ENCODE data around the gene GLCCI1. TPM values are rescaled to one million over a fixed set of nuclear protein-coding genes. Genes with fewer than 3 reads are reported as not detected.

GLCCI1 gene
- total and polyA plus RNA-seq, 4 donors = 1.4 to 5.9 (median 4.3) TPM

GRCh38 chr7:8133188-8133848 is 164.7 kb downstream of the GLCCI1 start:
- Histone ChIP-seq H3K4me3 (ENCODE audit: low read depth in 1 of 3, low read length in 3 of 3) (no peak overlapping the region), H3K36me3 (ENCODE audit: control insufficient read depth in 4 of 4, insufficient read depth in 3 of 4, low read depth in 1 of 4, low read length in 3 of 4) (no peaks in the 10 kb centered on the region), H3K27ac (ENCODE audit: low read depth in 1 of 2, low read length in 2 of 2) (no peak overlapping the region), H3K9ac (ENCODE audit: low read depth in 1 of 2, low read length in 2 of 2) (no peak overlapping the region), H3K9me3 (ENCODE audit: control insufficient read depth in 4 of 4, low read length in 3 of 4) (no peaks in the 10 kb centered on the region), H3K4me1 (ENCODE audit: control insufficient read depth in 4 of 4, insufficient read depth in 4 of 4, low read length in 3 of 4) (no peaks in the 10 kb centered on the region), H3K27me3 (ENCODE audit: control insufficient read depth in 4 of 4, insufficient read depth in 4 of 4, low read length in 3 of 4) (no peaks in the 10 kb centered on the region)
- no peak for DNase-seq (ENCODE audit: low spot score)
- 89% methylated on average over 2 of the region's 2 CpGs for WGBS
- TF ChIP-seq SP1 (IDR thresholded peaks at IDR 0.05) = no peak
- TF ChIP-seq CTCF (IDR thresholded peaks at IDR 0.05; ENCODE audit: low read depth, low read length, missing input control) = no peak
- TF ChIP-seq, protein P1, sequence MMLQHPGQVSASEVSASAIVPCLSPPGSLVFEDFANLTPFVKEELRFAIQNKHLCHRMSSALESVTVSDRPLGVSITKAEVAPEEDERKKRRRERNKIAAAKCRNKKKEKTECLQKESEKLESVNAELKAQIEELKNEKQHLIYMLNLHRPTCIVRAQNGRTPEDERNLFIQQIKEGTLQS (IDR thresholded peaks at IDR 0.05) = no peak
- TF ChIP-seq ZBTB33 (IDR thresholded peaks at IDR 0.05) = no peak
- no peak for TF ChIP-seq HNF4A (conservative IDR thresholded peaks at IDR 0.05)
- no peak for TF ChIP-seq RXRA (IDR thresholded peaks at IDR 0.05)
- no peak for TF ChIP-seq FOXA1 (IDR thresholded peaks at IDR 0.05)
- TF ChIP-seq TAF1 (conservative IDR thresholded peaks at IDR 0.05) = no peak
- TF ChIP-seq RAD21 (IDR thresholded peaks at IDR 0.05) = no peak
- TF ChIP-seq, protein P2, sequence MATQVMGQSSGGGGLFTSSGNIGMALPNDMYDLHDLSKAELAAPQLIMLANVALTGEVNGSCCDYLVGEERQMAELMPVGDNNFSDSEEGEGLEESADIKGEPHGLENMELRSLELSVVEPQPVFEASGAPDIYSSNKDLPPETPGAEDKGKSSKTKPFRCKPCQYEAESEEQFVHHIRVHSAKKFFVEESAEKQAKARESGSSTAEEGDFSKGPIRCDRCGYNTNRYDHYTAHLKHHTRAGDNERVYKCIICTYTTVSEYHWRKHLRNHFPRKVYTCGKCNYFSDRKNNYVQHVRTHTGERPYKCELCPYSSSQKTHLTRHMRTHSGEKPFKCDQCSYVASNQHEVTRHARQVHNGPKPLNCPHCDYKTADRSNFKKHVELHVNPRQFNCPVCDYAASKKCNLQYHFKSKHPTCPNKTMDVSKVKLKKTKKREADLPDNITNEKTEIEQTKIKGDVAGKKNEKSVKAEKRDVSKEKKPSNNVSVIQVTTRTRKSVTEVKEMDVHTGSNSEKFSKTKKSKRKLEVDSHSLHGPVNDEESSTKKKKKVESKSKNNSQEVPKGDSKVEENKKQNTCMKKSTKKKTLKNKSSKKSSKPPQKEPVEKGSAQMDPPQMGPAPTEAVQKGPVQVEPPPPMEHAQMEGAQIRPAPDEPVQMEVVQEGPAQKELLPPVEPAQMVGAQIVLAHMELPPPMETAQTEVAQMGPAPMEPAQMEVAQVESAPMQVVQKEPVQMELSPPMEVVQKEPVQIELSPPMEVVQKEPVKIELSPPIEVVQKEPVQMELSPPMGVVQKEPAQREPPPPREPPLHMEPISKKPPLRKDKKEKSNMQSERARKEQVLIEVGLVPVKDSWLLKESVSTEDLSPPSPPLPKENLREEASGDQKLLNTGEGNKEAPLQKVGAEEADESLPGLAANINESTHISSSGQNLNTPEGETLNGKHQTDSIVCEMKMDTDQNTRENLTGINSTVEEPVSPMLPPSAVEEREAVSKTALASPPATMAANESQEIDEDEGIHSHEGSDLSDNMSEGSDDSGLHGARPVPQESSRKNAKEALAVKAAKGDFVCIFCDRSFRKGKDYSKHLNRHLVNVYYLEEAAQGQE (IDR thresholded peaks at IDR 0.05) = no peak
- TF ChIP-seq NR2F2 (IDR thresholded peaks at IDR 0.05) = no peak
- TF ChIP-seq EGR1 (IDR thresholded peaks at IDR 0.05; ENCODE audit: low read depth in 2 of 2) = no peak

DNA sequence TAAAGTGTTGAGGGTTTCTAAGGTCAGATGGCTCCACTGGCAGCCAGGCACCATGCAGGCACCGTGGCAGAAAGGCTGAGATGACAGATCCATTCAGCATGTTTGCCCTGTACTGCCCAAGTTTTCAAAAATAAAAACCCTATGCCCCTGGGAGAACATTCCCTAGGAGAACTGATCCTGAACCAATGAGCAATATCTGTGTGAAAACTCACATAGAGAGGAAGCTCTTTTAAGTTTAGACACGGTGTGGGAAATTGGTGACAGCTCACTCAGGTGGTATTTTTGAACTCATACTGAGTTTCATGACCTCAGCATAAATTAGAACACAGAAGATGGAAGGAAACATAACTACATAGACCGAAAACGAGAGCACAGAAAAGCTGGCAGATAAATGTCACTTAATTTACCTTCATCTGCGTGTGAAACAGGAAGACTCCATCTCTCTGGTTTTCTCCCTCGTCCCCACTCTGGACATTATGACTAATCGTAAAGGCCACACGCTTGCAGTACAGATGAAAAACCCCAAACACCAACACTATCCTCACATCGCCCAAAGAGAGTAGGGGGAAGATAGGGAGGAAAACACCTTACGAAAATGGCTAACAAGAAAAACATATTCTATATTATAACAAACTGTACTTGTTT is 165.6 kb downstream of the GLCCI1 start:
- no peak overlapping the region for H3K4me3 ChIP-seq (ENCODE audit: low read depth in 1 of 3, low read length in 3 of 3)
- no peaks in the 10 kb centered on the region for H3K9me3 ChIP-seq (ENCODE audit: control insufficient read depth in 4 of 4, low read length in 3 of 4)
- 76% methylated on average over 10 of the region's 10 CpGs for WGBS
- no peak for DNase-seq (ENCODE audit: low spot score)
- no peak overlapping the region for H3K27ac ChIP-seq (ENCODE audit: low read depth in 1 of 2, low read length in 2 of 2)
- H3K4me1 ChIP-seq (ENCODE audit: control insufficient read depth in 4 of 4, insufficient read depth in 4 of 4, low read length in 3 of 4) = no peaks in the 10 kb centered on the region
- H3K36me3 ChIP-seq (ENCODE audit: control insufficient read depth in 4 of 4, insufficient read depth in 3 of 4, low read depth in 1 of 4, low read length in 3 of 4) = peaks cover 0 to 3% (median 1%) of the 10 kb centered on the region in 4 donors
- no peaks in the 10 kb centered on the region for H3K27me3 ChIP-seq (ENCODE audit: control insufficient read depth in 4 of 4, insufficient read depth in 4 of 4, low read length in 3 of 4)
- H3K9ac ChIP-seq (ENCODE audit: low read depth in 1 of 2, low read length in 2 of 2) = no peak overlapping the region
- TF ChIP-seq HNF4A (conservative IDR thresholded peaks at IDR 0.05) = no peak
- TF ChIP-seq YY1 (IDR thresholded peaks at IDR 0.05) = no peak
- TF ChIP-seq NR2F2 (IDR thresholded peaks at IDR 0.05) = no peak
- TF ChIP-seq EGR1 (IDR thresholded peaks at IDR 0.05; ENCODE audit: low read depth in 2 of 2) = no peak
- no peak for TF ChIP-seq HNF4G (IDR thresholded peaks at IDR 0.05)
- TF ChIP-seq FOXA2 (IDR thresholded peaks at IDR 0.05) = no peak
- TF ChIP-seq RXRA (IDR thresholded peaks at IDR 0.05) = no peak
- TF ChIP-seq JUND (IDR thresholded peaks at IDR 0.05) = no peak
- TF ChIP-seq, protein P1 (IDR thresholded peaks at IDR 0.05) = no peak
- TF ChIP-seq RAD21 (IDR thresholded peaks at IDR 0.05) = no peak
- TF ChIP-seq SP1 (IDR thresholded peaks at IDR 0.05) = no peak
- no peak for TF ChIP-seq CTCF (IDR thresholded peaks at IDR 0.05; ENCODE audit: low read depth, low read length, missing input control)
- TF ChIP-seq, protein P3, sequence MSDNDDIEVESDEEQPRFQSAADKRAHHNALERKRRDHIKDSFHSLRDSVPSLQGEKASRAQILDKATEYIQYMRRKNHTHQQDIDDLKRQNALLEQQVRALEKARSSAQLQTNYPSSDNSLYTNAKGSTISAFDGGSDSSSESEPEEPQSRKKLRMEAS (IDR thresholded peaks at IDR 0.05) = no peak
- TF ChIP-seq GABPA (IDR thresholded peaks at IDR 0.05 in 1 of 2, conservative IDR thresholded peaks at IDR 0.05 in 1 of 2) = no peak

Measured in liver (tissue), 9 donors.